HG02610 (cell line): ENCODE data around the gene PTEN.
"Not testable (repeated sequence)": the region's sequence is repeated elsewhere in the genome, so short reads cannot be mapped to it uniquely, and the experiment has no call there.

ENCODE experiments used
- ATAC-seq: cut with Tn5 transposase; IDR thresholded peaks from one replicate; pipeline ENCODE4 v1.9.1; 2021; ENCODE audit warnings: mild to moderate bottlenecking, moderate library complexity; ENCODE audit not compliant: unreplicated experiment

Gene PTEN

GRCh38 chr10:87868277-87868676 lies 4.9 kb downstream of the PTEN start:
- ATAC-seq: no peak

GRCh38 chr10:87869139-87869538 lies 5.7 kb downstream of the PTEN start:
- ATAC-seq: not testable (repeated sequence)

- ATAC-seq: no peak
Observed at GRCh38 chr10:87869773-87870551, 6.5 kb downstream of the PTEN start.

- no peak for ATAC-seq
Observed at GRCh38 chr10:87872828-87873227, 9.4 kb downstream of the PTEN start.

GRCh38 chr10:87873656-87874055 lies 10.2 kb downstream of the PTEN start:
- no peak for ATAC-seq

GRCh38 chr10:87875929-87876571 lies 12.6 kb downstream of the PTEN start:
- ATAC-seq: no peak

- ATAC-seq: no peak
Observed at GRCh38 chr10:87878664-87879459, 15.4 kb downstream of the PTEN start.

GRCh38 chr10:87880336-87880735 lies 16.9 kb downstream of the PTEN start:
- no peak for ATAC-seq

GRCh38 chr10:87881373-87882059 lies 18.1 kb downstream of the PTEN start:
- not testable (repeated sequence) for ATAC-seq

- ATAC-seq: no peak
Observed at GRCh38 chr10:87882555-87883294, 19.3 kb downstream of the PTEN start.

GRCh38 chr10:87886635-87887034 lies 23.2 kb downstream of the PTEN start:
- ATAC-seq: no peak

GRCh38 chr10:87887146-87887545 lies 23.7 kb downstream of the PTEN start:
- ATAC-seq: no peak

GRCh38 chr10:87887548-87888289 lies 24.3 kb downstream of the PTEN start:
- no peak for ATAC-seq

- no peak for ATAC-seq
Observed at GRCh38 chr10:87895430-87895829, 32.0 kb downstream of the PTEN start.

GRCh38 chr10:87896216-87896615 lies 32.8 kb downstream of the PTEN start:
- no peak for ATAC-seq

- ATAC-seq: not testable (repeated sequence)
Observed at GRCh38 chr10:87897957-87898356, 34.5 kb downstream of the PTEN start.

- ATAC-seq: not testable (repeated sequence)
Observed at GRCh38 chr10:87903396-87903795, 40.0 kb downstream of the PTEN start.

GRCh38 chr10:87913156-87913921 lies 49.9 kb downstream of the PTEN start:
- ATAC-seq: no peak

GRCh38 chr10:87915406-87915805 lies 52.0 kb downstream of the PTEN start:
- ATAC-seq: no peak
